Measurements from ENCODE around the gene DYRK4.

GRCh38 chr12:4630262-4630661 is 68.3 kb downstream of the DYRK4 start:
- TF ChIP-seq ZNF384 (IDR thresholded peaks at IDR 0.05) (no peak), ELF4 (IDR thresholded peaks at IDR 0.05) (no peak), HDGF (IDR thresholded peaks at IDR 0.05; ENCODE audit: borderline replicate concordance) (no peak), FOXK2 (IDR thresholded peaks at IDR 0.05) (no peak), FOXM1 (IDR thresholded peaks at IDR 0.05; ENCODE audit: borderline replicate concordance) (no peak), NFRKB (IDR thresholded peaks at IDR 0.05) (no peak), ARNT (IDR thresholded peaks at IDR 0.05) (no peak)

Data from HEK293T (cell line).